NB4 (cell line): ENCODE data around the gene ZIC5.

Experiments
- DNase-seq: peaks from one replicate; pipeline ENCODE4 v3.0.0; 2010; ENCODE audit warnings: low read depth
- H3K4me3 ChIP-seq: one replicate; pipeline ENCODE4 v1.5.1; 2011; ENCODE audit warnings: mild to moderate bottlenecking, low read depth, low read length, moderate library complexity
- CTCF ChIP-seq: IDR thresholded peaks from one replicate; pipeline ENCODE4 v1.5.1; 2012; ENCODE audit warnings: low read depth, low read length
- MAX ChIP-seq: IDR thresholded peaks from 2 replicates; pipeline ENCODE4 v1.6.1; 2011; ENCODE audit warnings: low read depth, low read length
- MYC ChIP-seq: IDR thresholded peaks from 2 replicates; pipeline ENCODE4 v1.6.1; 2011; ENCODE audit warnings: low read depth, low read length
- POLR2A ChIP-seq: IDR thresholded peaks from 2 replicates; pipeline ENCODE4 v1.6.1; 2011; ENCODE audit warnings: mild to moderate bottlenecking; ENCODE audit not compliant: insufficient read length; ENCODE audit errors: extremely low read depth

Gene ZIC5

GRCh38 chr13:99919132-99919531 is 52.4 kb downstream of the ZIC5 start:
- no peak for DNase-seq
- TF ChIP-seq POLR2A (no peak), CTCF (no peak), MYC (no peak), MAX (no peak)

DNA sequence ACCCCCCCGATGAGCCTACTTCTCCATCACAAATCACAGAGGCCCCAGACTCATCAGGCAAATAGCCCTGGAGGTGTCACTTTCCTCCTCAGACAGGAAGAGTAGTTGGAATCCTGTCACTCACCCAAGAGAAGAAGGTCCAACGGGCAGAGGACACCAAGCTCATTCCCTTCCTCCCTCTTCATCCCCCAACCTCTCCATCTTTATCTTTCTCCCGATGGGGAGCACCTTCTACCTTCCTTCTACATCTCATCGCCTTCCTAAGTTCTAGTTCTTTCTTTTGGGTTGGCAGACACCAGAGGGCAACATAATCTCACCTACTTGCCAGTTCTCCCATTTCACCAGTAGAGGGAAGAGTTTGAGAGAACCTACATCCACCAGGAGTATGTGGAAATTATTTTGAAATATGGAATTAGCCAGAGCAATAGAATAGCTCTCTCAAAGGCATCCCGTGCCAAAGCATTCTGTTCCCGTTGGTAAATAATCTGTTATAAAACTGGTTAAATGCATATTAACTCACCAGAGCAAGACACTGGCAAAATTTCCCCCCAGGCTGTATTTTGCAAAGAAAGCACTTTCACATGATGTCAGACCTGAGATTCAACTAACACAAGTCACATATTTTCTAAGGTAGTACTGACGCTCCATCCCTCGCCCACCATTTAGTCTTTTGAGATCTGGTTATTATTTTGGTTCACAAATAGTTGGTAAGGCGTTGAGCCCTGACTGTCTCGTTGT is 55.0 kb downstream of the ZIC5 start:
- TF ChIP-seq MAX = no peak
- no peak for TF ChIP-seq MYC
- TF ChIP-seq POLR2A = no peak
- peak; percentile 98 for TF ChIP-seq CTCF
- no peak overlapping the region for H3K4me3 ChIP-seq
- peak; percentile 78 for DNase-seq

More at GRCh38 chr13:99919132-99919531, 52.4 kb downstream of the ZIC5 start:
- no peak overlapping the region for H3K4me3 ChIP-seq

- H3K4me3 ChIP-seq = no peak overlapping the region
- DNase-seq = no peak
- TF ChIP-seq POLR2A = no peak
- no peak for TF ChIP-seq CTCF
- TF ChIP-seq MYC = no peak
- TF ChIP-seq MAX = no peak
These were observed 58.4 kb downstream of the ZIC5 start for GRCh38 chr13:99913167-99913566.
